Endothelial cell of umbilical vein (primary cell): ENCODE results near the gene SPACA6. TPM values are rescaled to one million over a fixed set of nuclear protein-coding genes. Genes with fewer than 3 reads are reported as not detected.

Source experiments
- BruUV-seq: library from RNA; stranded (reverse); fragments of 400-500 nt; replicated peaks from 2 replicates; lab custom pipeline; 2021; lab: Mats Ljungman, UMichigan
- CTCF ChIA-PET: fragments of 300-600, 350-600 bp; sonication (Branson Sonifier 250); formaldehyde crosslinking; loops from one replicate; lab custom pipeline; 2021; ENCODE audit warnings: antibody characterized with exemption, inconsistent platforms; lab: Charles Lee
- POLR2A ChIA-PET: fragments of 300-600, 350-600 bp; sonication (Branson Sonifier 250); formaldehyde crosslinking; loops from one replicate; lab custom pipeline; 2021; ENCODE audit warnings: antibody characterized with exemption, inconsistent platforms; lab: Charles Lee
- DNase-seq: peaks from one replicate; pipeline ENCODE4 v3.0.0-alpha.2; 2011; ENCODE audit warnings: low read depth, low spot score
- FAIRE-seq: peaks from 2 replicates; lab custom pipeline; 2011; peaks lifted over from hg19 to GRCh38; lab: Jason Lieb, UNC
- H2AFZ ChIP-seq: 2 replicates; pipeline ENCODE4 v1.6.0; 2012; ENCODE audit warnings: low read depth, low read length, control low read depth, inconsistent platforms
- H3K27ac ChIP-seq: 2 replicates; pipeline ENCODE4 v1.5.1; 2011; ENCODE audit warnings: low read depth, mild to moderate bottlenecking, control low read depth, low read length, moderate library complexity; ENCODE audit not compliant: insufficient read depth
- H3K27me3 ChIP-seq, 2 experiments: 2 replicates each; pipeline versions ENCODE4 v1.6.0 to v1.6.1; 2011; ENCODE audit warnings: low read length in 2 of 2, mixed read lengths in 1 of 2; ENCODE audit not compliant: control insufficient read depth in 2 of 2, insufficient read depth in 2 of 2
- H3K36me3 ChIP-seq, 2 experiments: 2 replicates in 1 of 2; 3 replicates in 1 of 2; pipeline ENCODE4 v1.5.1; 2011; ENCODE audit warnings: low read length in 2 of 2, mild to moderate bottlenecking in 1 of 2, moderate library complexity in 1 of 2; ENCODE audit not compliant: control insufficient read depth in 2 of 2, insufficient read depth in 2 of 2; ENCODE audit errors: extremely low read depth in 1 of 2
- H3K4me1 ChIP-seq: 3 replicates; pipeline ENCODE4 v1.5.1; 2011; ENCODE audit warnings: mild to moderate bottlenecking, low read length; ENCODE audit not compliant: control insufficient read depth, insufficient read depth; ENCODE audit errors: extremely low read depth
- H3K4me2 ChIP-seq: 2 replicates; pipeline ENCODE4 v1.6.1; 2011; ENCODE audit warnings: low read length, control low read depth, mixed read lengths; ENCODE audit not compliant: insufficient read depth
- H3K4me3 ChIP-seq, 3 experiments: fragments of 200-600 bp in 1 of 3; sonication (generic), shearing (Covaris generic) in 1 of 3; replicated peaks in 1 of 3; 2 replicates each; pipeline ENCODE4 v1.5.1; 2011 to 2016; ENCODE audit warnings: control low read depth in 3 of 3, low read length in 3 of 3, mild to moderate bottlenecking in 2 of 3, inconsistent platforms in 1 of 3, low read depth in 1 of 3, moderate library complexity in 1 of 3; ENCODE audit not compliant: insufficient read depth in 1 of 3
- H3K79me2 ChIP-seq: 2 replicates; pipeline ENCODE4 v1.6.0; 2012; ENCODE audit warnings: low read length, inconsistent platforms; ENCODE audit not compliant: control insufficient read depth, insufficient read depth
- H3K9ac ChIP-seq: replicated peaks from 2 replicates; pipeline ENCODE3; 2011; ENCODE audit warnings: low read length, control low read depth; ENCODE audit not compliant: insufficient read depth; ENCODE audit errors: extremely low read depth
- H3K9me1 ChIP-seq: replicated peaks from 3 replicates; pipeline ENCODE4 v1.6.0; 2011; ENCODE audit warnings: mild to moderate bottlenecking, low read length; ENCODE audit not compliant: control insufficient read depth, insufficient read depth; ENCODE audit errors: extremely low read depth
- H3K9me3 ChIP-seq: replicated peaks from 2 replicates; pipeline ENCODE4 v1.5.1; 2012; ENCODE audit warnings: low read length, inconsistent platforms; ENCODE audit not compliant: control insufficient read depth, insufficient read depth
- H4K20me1 ChIP-seq: replicated peaks from 2 replicates; pipeline ENCODE3; 2011; ENCODE audit warnings: mild to moderate bottlenecking, low read length; ENCODE audit not compliant: control insufficient read depth, insufficient read depth; ENCODE audit errors: extremely low read depth
- CTCF ChIP-seq, 2 donors: IDR thresholded peaks; 1 replicate in 1 of 2; 2 replicates in 1 of 2; pipeline ENCODE4 v1.5.1; 2011; ENCODE audit warnings: low read length in 2 of 2, mild to moderate bottlenecking in 2 of 2, moderate library complexity in 2 of 2, control low read depth in 1 of 2, inconsistent platforms in 1 of 2, low read depth in 1 of 2; ENCODE audit not compliant: insufficient read depth in 1 of 2; ENCODE audit errors: extremely low read depth in 1 of 2
- EZH2 ChIP-seq: IDR thresholded peaks from 2 replicates; pipeline ENCODE4 v1.6.1; 2012; ENCODE audit warnings: borderline replicate concordance, low read depth, mild to moderate bottlenecking, moderate library complexity, low read length, inconsistent platforms; ENCODE audit not compliant: severe bottlenecking
- FOS ChIP-seq: IDR thresholded peaks from 2 replicates; pipeline ENCODE4 v1.6.1; 2011; ENCODE audit warnings: mild to moderate bottlenecking, low read length, moderate library complexity, borderline replicate concordance; ENCODE audit not compliant: insufficient read depth
- GATA2 ChIP-seq: IDR thresholded peaks from 2 replicates; pipeline ENCODE4 v1.7.0; 2011; ENCODE audit warnings: low read depth, mild to moderate bottlenecking, moderate library complexity, mixed read lengths, low read length; ENCODE audit not compliant: insufficient read length, insufficient read depth
- JUN ChIP-seq: IDR thresholded peaks from 2 replicates; pipeline ENCODE4 v1.6.1; 2011; ENCODE audit warnings: borderline replicate concordance, low read depth; ENCODE audit not compliant: insufficient read length, insufficient read depth
- MAX ChIP-seq: IDR thresholded peaks from 2 replicates; pipeline ENCODE4 v1.6.1; 2011; ENCODE audit not compliant: insufficient read depth, insufficient read length
- MYC ChIP-seq: IDR thresholded peaks from one replicate; pipeline ENCODE4 v1.6.1; 2011; ENCODE audit warnings: mild to moderate bottlenecking, low read depth, low read length
- POLR2A ChIP-seq: IDR thresholded peaks from 2 replicates; pipeline ENCODE4 v1.6.1; 2012; ENCODE audit warnings: low read depth, mild to moderate bottlenecking, control low read depth, low read length
- POLR2AphosphoS5 ChIP-seq: IDR thresholded peaks from 2 replicates; pipeline ENCODE4 v1.6.1; 2012; ENCODE audit warnings: low read depth, mild to moderate bottlenecking, control low read depth, low read length, moderate library complexity; ENCODE audit not compliant: insufficient read depth
- dilution Hi-C: fragments of 300-500 bp; cut with MboI; formaldehyde crosslinking; loops from one replicate; pipeline ENCODE4 v1.15.0; 2019; ENCODE audit warnings: low sequenced_read_pairs; ENCODE audit not compliant: extremely low pct_ligation_motif_present
- intact Hi-C: fragments of 100-400 bp; cut with micrococcal nuclease; formaldehyde crosslinking; loops from one replicate; pipeline ENCODE4 v1.10.0; 2022
- polyA plus RNA-seq, 4 experiments: library from polyadenylated mRNA; depleted of rRNA in 3 of 4; stranded (reverse) in 3 of 4; unstranded in 1 of 4; fragments of >200 nt; gene quantifications; 2 replicates each; pipeline versions ENCODE4 v1.2.1 to v1.2.3, GENCODE V29; 2011 to 2012; ENCODE audit warnings: missing spikeins in 1 of 4
- total RNA-seq: library from RNA; stranded (reverse); gene quantifications from 2 replicates; pipeline ENCODE4 v1.2.3, GENCODE V29; 2021

SPACA6 gene
- total and polyA plus RNA-seq, 2 donors (not counting 3 experiments of a cell fraction or from before 2014, with no cell fraction given) = 11.9 to 41.1 TPM

GRCh38 chr19:51716925-51717324 is 23.8 kb downstream of the SPACA6 start:
- H3K4me1 ChIP-seq = no peaks in the 10 kb centered on the region
- H4K20me1 ChIP-seq = no peaks in the 10 kb centered on the region
- TF ChIP-seq GATA2 (no peak), POLR2A (no peak), FOS (no peak), CTCF (IDR thresholded peaks at IDR 0.05; ENCODE audit: extremely low read depth in 1 of 2, insufficient read depth in 1 of 2, low read depth in 1 of 2, low read length in 2 of 2) (no peak), JUN (no peak), POLR2AphosphoS5 (no peak), MAX (no peak), EZH2 (no peak), MYC (no peak)
- CTCF ChIA-PET = no interaction called here
- no peaks in the 10 kb centered on the region for H3K9me1 ChIP-seq
- FAIRE-seq = no peak
- no peaks in the 10 kb centered on the region for H3K9me3 ChIP-seq
- H3K36me3 ChIP-seq = no peaks in the 10 kb centered on the region
- DNase-seq = no peak
- no peak overlapping the region for H3K4me3 ChIP-seq
- POLR2A ChIA-PET = no interaction called here
- dilution Hi-C loops (no loop called here), intact Hi-C loops (no loop called here)
- no TSS peak for BruUV-seq
- no peak overlapping the region for H3K4me2 ChIP-seq
- H3K9ac ChIP-seq = no peak overlapping the region
- H3K27ac ChIP-seq = no peak overlapping the region
- no peaks in the 10 kb centered on the region for H3K79me2 ChIP-seq
- H2AFZ ChIP-seq = no peak overlapping the region
- peaks cover 18 to 29% of the 10 kb centered on the region in 2 experiments for H3K27me3 ChIP-seq
